ENCODE results near the gene RAB34.

DNA sequence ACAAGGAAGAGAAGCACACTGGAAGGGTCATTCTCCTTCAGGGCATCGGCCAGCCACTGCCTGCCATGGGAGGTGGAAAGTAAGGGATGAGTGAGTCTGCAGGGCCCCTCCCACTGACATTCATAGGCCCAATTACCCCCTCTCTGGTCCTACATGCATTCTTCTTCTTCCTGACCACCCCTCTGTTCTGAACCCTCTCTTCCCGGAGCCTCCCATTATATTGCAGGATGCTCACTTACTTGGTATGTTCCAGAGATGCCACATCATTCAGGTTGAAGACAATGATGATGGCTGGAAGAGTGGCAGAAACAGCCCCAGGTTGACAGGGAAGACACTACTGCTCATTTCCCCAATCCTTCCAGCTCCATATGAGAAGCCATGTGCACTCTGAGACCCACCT, 2.5 kb downstream of the RAB34 start:
- TF ChIP-seq POLR2A (IDR thresholded peaks at IDR 0.05), result no peak
- TF ChIP-seq, protein P1, sequence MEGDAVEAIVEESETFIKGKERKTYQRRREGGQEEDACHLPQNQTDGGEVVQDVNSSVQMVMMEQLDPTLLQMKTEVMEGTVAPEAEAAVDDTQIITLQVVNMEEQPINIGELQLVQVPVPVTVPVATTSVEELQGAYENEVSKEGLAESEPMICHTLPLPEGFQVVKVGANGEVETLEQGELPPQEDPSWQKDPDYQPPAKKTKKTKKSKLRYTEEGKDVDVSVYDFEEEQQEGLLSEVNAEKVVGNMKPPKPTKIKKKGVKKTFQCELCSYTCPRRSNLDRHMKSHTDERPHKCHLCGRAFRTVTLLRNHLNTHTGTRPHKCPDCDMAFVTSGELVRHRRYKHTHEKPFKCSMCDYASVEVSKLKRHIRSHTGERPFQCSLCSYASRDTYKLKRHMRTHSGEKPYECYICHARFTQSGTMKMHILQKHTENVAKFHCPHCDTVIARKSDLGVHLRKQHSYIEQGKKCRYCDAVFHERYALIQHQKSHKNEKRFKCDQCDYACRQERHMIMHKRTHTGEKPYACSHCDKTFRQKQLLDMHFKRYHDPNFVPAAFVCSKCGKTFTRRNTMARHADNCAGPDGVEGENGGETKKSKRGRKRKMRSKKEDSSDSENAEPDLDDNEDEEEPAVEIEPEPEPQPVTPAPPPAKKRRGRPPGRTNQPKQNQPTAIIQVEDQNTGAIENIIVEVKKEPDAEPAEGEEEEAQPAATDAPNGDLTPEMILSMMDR (IDR thresholded peaks at IDR 0.05), result no peak

Measured in esophagus squamous epithelium (tissue), 4 donors.